GM21717 (cell line): ENCODE measurements around the gene ADO.
"Not testable (repeated sequence)": the region's sequence is repeated elsewhere in the genome, so short reads cannot be mapped to it uniquely, and the experiment has no call there.

ENCODE experiments used
- ATAC-seq: cut with Tn5 transposase; IDR thresholded peaks from one replicate; pipeline ENCODE4 v1.9.1; 2021; ENCODE audit warnings: mild to moderate bottlenecking, moderate library complexity; ENCODE audit not compliant: unreplicated experiment

The ADO gene

DNA sequence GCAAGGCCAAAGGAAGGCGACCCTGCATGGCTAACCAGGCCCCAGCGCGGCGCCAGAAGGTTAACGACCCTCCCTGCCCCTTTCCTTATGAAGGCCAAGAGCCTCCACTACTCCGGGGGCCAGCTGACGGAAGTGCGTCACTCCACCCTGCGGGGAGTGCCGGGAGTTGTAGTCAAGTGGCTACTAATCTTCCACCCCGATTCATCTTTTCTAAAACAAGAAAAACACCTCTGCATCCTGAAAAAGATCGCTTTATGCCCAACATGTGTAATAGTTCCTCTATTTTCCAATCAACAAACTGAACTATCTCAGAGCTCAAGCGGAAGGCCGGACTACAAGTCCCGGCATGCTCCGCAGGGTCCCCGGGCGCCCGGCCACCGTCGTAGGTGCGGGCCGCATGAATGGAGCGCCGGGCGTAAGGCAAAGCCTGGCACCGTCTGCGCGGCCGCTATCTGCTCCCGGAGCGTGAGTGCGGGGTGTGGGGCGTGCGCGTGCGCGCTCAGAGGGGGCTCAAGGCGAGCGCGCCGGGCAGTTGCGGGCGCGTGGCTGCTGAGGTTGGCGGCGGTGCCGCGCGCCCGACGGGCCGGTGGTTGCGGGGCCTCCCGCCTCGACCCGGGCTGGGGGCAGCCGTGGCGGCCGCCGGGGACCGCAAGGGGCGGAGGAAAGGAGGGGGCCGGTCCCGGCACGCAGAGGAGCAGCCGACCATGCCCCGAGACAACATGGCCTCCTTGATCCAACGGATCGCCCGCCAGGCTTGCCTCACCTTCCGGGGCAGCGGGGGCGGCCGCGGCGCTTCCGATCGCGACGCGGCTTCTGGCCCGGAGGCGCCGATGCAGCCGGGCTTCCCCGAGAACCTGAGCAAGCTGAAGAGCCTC, at the start of gene ADO:
TSS of gene ADO (plus strand) at position 365 of the 875 bp plus-strand sequence. CDS start at position 705, 340 bp downstream.
- peak; percentile 85 for ATAC-seq

DNA sequence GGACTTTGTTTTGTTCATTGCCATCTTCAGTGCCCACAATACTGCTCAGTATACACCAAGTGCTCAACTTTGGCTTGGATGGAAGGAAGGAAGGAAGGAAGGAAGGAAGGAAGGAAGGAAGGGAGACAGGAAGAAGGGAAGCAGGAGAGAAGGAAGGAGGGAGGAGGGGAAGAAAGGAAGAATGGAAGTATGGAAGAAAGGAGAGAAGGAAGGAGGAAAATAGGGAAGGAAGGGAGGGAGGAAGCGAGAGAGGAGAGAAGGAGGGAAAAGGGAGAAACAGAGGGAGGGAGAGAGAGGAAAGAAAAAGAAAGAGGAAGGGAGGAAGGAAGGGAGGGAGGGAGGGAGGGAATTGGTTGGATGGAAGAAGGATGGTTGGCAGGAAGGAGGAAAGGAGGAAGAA, 49.6 kb upstream of the ADO start:
- ATAC-seq, result no peak

DNA sequence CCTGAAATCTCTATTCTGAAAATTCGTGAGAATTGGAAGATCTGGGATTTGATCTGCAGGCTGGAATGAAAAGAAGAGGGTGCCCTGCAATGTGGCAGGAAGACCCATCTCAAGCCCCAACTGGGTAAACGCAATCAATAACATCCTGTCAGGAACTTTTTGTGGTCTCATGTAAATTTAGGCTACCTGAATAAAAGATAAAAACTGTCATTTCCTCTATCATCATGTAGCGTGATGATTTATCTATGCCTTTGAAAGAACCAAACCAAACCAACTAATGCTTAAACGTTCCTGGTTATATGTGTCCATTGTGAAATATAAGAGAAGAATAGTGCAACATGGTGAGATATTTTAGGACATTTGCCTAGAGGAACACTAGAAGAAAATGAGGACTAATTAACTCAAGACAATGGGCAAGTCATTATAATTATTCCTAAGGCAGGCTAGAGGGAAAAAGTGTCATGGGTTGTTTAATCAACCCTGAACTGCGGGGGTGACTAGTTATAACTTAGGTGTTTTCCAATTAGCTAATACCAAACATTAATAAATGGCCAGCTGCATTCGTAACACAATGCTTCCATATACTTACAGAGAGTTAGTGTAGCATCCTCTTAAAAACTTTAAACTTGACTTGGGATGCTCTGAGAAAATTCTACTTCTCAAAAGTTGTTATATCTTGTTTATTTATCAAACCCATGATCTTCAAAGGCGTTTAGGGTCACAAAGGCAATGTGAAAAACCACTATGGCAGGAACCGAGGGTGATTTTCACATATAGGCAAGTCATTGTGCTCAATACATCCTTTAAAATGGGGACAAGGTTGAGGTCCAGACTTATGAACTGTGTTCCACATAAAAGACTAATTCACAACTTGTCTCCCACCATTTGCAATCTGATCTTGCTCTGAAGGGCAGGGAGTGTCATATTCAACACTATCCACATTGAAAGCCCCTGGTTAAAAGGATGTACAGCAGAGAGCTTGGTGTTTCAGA, 48.6 kb upstream of the ADO start:
- ATAC-seq, result no peak

DNA sequence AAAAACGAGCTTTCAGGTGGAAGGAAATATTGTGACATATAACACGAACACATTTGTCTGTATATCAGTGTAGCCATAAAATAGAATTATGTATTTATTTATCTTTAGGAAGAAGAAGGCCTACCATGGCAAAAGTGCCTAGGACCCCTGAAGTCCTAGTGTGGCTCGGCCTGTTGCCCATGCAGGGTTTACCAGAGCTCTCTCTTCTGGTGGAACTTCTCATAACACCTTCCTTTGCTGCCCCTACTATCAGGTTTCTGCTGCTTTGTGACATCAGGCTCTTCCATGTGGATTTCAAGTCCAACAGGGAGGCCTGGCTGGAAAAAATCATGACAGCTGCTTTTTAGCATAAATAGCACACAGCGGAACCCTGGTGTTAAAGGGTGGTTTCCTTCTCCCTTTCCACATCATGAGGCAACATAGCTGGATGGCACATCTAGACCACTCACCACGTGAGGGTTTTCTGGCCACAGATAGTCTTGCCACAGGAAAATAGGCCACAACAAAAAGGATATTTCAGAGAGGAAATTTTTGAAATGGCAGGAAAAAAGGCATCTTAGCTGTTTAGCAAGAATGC, 44.8 kb upstream of the ADO start:
- no peak for ATAC-seq

DNA sequence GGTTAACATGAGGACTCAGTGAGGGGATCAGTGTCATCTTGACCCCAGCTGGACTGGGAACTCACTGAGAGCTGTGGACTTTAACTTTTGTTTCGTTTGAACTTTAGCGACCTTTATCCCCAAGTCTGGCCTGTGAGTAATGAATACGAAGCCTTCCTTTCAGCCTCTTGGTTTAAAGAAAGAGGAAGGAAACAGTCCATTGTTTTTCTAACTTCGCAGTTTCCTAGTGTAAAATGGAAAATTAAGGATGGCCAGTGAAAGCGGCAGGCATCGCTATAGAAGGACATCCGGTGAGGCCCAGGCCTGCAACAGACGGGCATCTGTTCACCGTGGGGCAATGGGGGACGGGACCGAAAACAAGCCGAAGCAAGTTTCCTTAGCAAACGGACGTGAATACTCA, 44.1 kb upstream of the ADO start:
- no peak for ATAC-seq

DNA sequence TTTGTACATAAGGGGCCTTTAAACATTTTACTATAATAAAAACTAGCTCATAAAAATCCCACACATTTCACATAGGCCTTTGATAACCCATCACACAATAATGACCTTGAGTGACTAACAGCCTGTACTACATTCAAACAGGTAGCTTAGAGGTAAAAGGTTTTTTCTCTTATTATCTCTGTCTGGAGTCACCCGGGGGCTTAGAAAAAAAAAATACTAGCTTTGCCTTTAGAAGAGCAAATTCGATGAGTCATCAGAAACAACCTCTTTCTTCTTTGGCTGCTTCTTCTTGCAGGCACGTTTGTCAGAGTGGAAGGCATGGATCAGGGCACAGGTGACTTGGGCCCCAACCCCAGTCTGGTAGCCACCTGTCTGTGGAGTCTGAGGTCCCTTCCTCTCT, 43.4 kb upstream of the ADO start:
- no peak for ATAC-seq

DNA sequence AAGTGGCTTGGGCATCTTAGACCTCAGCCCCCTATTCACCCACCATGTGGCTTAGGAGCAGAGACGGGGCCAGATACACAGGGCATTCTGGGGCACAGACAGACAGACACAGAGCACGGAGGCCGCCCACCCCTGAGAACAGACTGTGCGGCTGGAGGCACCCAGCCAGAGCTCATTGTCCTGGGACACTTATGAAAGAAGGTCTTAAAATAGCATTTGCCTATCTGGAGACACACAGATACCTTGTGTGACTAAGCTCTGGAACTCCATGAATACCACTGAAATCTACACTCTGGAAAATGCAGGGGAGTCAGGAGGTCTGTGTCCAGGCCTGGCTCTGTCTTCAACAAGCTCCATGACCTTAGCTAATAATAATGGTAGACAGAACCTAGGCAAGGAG, 41.4 kb upstream of the ADO start:
- ATAC-seq, result no peak

DNA sequence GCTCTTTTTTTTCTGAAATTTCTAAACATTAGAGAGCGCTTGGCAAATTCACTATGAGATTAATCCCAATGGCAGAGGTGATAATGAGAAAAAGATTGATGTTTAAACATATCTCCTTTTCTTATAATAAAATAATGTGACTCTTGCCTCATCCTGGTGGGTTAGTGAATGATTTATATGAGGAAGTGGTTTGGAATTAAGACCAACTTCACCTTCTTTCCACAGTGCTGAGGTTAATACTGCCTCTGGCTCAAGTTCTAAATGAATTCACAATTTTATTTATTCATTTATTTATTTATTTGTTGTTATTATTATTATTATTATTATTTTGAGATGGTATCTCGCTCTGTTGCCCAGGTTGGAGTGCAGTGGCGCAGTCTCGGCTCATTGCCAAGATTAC, 40.5 kb upstream of the ADO start:
- no peak for ATAC-seq

DNA sequence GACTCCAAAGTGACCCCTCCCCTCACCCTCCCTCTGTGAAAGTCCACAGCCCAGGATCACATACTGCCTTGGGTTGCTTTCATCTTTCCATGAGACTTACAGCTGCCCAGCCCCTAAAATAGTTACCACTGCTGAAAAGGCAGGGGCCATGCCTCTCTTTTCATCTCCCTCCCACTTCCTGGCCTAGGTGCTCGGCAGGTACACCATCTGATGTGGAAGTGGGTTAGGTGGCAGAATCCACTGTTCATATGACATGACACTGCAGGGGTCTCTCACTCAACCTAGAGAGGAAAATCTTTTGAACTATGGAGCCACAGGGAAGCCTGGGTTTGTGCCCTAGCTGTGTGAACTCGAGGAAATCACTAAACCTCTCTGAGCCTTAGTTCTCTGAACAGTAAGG, 38.8 kb upstream of the ADO start:
- ATAC-seq, result no peak

DNA sequence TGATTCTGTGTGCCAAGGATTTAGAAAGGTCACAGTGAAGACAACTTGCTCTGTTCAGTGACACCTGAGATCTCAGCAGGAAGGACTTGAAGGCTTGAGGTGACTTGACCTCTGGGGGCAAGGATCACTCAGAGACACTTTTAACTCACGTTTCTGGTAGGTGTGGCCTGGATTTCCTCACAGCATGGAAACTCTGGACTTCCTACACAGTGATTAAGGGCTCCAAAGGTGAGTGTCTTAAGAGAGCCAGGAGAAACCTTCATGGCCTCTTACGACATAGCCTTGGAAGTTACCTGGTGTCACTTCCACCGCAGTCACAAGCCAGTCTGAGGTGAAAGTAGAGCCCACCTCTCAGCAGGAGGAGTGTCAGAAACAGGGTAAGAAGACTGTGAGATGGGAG, 38.1 kb upstream of the ADO start:
- ATAC-seq, result no peak

DNA sequence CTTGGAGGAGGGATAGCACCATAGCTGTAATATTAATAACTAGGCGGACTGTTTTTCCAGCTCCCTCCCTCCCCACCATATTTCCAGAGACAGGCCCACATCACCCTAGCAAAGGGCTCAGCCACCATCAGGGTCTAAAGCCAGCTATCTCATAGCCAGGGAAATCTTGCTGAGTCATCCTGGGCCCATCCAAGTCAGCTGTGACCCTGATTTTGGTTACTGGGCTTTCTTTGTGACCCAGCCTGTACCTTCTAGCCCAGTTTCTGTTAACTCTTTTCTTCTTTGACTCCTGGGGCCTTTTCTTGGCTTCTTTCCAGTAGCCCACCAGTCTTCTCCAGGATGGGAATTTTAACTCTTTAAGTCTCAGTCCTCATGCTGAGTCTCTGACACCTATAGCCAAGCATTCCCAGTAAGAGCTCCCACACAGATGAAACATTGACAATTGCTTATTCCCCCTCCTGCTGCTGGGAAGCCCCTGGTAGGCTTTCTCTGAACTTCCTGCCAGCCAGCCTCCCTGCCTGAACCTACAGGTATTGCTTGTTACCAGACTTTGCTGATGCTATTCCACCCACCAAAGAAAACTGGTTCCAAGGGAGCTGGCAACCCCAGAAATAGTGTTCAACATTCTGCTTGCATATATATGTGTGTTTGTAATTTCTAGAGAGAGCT, 34.8 kb upstream of the ADO start:
- peak; percentile 69 for ATAC-seq

DNA sequence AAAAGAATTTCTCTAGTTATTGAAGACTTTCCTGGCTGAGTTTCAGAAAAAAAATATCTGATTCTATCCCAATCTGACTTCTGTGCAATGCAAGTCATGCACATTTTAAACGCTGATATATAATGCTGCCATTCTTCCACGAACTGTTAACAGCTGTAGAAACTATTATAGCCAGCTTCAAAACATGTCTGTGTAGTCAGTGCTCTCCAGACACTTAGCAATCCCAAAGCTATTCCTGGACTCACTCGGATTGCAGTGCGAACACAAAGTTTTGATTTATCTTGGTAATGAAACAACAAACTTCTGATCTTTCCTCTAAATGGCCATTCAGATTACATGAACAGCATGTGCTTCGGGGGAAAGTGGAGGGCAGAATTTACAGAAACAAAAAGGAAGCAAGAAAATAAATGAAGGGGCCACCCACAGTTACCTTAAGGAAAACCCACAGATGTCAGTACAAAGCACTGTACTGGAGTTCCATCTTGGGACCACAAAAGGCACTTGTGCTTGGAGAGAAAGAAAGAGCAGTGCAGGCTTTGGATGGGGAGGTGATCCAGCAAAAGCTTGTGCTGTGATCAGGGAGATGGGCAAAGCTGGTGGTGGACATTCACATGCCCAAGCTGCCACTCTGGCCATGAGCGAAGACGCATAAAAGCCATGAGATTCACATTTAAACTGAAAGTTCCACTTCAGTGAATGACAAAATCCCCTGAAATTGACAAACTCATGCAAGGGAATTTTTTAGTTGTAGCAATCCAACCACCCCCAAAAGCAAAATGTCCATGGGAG, 32.1 kb upstream of the ADO start:
- no peak for ATAC-seq

DNA sequence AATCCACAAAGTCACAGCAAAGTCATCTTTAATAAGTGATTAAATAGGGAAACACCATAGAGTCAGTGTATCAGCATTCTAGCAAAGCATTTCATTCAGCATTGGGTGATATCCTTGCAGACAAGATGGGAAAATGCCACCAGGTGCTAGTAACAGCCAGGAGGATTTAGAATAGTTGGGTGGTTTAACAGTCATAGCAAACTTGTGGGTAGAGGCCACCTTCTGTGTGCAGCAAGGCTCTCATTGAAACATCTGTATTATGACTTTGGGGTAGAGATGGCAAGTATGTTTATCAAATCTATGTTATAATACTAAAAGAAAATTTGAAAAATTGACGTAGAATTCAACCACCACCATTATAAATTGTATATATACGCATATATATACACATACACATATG, 26.4 kb upstream of the ADO start:
- ATAC-seq, result peak; percentile 49

DNA sequence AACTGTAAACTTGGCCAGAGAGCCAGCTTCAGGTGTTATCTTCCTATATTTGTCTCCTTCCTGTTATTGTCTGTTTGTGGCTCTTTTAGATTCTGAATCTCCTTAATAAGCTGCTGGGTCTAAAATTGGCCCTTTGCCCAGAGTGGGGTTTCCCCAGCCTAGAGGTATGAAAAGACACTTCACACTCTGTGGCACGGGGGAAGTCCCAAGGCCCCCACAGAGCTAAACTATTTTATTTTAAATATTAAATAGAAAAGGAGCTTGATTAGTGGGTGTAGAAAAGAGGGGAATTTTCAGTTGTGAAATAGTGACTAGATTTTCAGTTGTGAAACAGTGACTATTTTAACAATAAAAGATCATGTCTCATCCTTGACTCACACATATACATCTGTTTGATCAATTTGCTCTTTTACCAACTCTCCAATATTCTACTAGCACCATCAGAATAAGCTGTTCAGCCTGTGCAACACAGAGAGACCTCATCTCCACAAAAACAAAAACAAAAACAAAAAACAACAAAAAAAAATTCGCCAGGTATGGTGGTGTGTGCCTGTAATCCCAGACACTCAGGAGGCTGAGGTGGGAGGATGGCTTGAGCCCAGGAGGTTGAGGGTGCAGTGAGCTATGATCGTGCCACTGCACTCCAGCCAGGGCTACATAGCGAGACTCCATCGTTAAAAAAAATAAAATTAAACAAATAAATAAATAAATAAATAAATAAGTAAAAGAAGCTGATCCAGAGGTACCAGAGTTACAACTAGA, 24.9 kb upstream of the ADO start:
- ATAC-seq, result peak; percentile 93

DNA sequence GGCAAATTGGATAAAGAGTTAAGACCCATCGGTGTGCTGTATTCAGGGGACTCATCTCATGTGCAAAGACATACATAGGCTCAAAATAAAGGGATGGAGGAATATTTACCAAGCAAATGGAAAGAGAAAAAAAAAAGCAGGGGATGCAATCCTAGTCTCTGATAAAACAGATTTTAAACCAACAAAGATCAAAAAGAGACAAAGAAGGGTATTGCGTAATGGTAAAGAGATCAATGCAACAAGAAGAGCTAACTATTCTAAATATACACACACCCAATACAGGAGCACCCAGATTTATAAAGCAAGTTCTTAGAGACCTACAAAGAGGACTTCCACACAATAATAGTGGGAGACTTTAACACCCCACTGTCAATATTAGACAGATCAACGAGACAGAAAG, 20.0 kb upstream of the ADO start:
- not testable (repeated sequence) for ATAC-seq

DNA sequence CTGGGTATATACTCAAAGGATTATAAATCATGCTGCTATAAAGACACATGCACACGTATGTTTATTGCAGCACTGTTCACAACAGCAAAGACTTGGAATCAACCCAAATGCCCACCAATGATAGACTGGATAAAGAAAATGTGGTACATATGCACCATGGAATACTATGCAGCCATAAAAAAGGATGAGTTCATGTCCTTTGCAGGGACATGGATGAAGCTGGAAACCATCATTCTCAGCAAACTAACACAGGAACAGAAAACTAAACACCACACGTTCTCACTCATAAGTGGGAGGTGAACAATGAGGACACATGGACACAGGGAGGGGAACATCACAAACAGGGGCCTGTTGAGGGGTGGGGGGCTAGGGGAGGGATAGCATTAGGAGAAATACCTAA, 16.2 kb upstream of the ADO start:
- ATAC-seq, result not testable (repeated sequence)

DNA sequence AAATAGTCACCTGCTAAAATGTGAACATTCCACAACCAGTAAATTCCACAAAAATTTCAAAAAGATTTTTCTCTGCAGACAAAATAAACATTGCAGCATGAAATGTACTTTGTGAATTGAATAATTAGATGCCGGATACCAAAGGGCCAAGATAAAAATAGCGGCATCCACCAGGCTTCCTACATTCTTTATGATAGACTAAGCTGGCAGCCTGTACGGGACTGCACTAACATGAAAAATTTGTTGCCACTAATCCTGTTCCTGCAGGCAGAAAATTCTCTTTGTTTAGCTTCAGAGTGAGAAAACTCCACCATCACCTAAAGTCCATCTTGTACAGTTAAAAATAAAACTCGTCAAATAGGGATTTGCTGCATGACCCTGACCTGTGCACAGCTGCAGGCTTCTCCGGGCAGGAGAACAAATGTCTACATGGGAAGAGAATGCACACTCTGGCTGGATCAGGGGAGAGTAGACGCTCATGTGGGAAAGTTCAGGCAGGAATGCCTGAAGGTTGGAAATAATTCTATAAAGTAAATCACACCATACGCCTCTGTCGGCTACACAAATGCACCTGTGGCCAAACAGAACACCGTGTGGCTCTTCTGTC, 15.6 kb upstream of the ADO start:
- ATAC-seq, result no peak

DNA sequence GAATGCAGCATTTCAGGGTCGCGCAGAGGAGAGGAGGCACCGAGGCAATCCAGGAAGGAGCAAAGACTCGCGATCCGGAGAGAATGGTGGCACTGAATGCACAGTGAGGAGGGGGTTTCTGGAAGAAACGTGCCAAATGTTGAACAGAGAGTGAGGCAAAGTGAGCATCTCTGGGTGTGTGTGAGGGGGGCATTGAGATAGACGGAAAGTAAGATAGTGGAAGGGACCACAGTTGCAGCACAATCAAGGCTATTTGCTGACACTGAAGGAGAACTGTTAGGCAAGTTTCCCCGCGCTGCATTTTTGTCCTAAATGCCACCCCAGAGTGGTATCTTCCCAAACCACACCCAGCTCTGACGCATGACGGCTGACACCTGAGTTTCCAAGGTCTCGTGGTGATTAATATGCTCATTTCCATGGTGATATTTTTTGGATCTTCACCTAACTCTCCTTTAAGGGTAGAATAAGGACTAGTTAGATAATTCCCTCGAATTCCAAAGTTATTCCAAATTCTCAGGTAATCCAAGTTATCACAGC, 14.4 kb upstream of the ADO start:
- no peak for ATAC-seq

DNA sequence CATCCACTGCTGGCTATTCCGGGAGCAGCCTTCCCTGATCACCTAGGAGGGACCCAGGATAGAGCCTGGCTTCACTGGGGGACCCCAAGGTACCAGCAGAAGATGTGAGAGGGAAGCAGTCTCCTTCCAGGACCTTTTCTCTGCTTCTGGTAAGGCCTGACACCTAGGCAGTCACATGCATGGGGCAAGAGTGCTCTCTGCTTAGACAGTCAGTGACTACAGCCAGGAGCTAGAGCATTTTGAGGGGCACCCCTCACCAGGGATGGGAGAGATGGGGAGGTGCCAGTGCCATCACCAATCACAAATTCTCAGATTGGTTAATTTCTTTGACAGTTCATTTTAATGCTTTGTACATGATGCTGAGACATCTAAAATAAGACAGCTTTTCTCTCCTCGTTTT, 13.9 kb upstream of the ADO start:
- ATAC-seq, result no peak
